ENCODE measurements around the gene THADA.

GRCh38 chr2:43372416-43373081 is 223.3 kb downstream of the THADA start:
- no peak for TF ChIP-seq CTCF (IDR thresholded peaks at IDR 0.05)
- TF ChIP-seq POLR2A (IDR thresholded peaks at IDR 0.05): no peak

Data from thyroid gland (tissue), 4 donors.